AG04450 (cell line): Measurements from ENCODE around the gene TUT1. TPM values are rescaled to one million over a fixed set of nuclear protein-coding genes. Genes with fewer than 3 reads are reported as not detected.
A peak's percentile ranks its signal among the peaks of the same experiment; 100 is the strongest.

Experiments
- CTCF ChIA-PET: fragments of 300-600, 350-600 bp; formaldehyde crosslinking; extraction: SDS; loops from one replicate; lab custom pipeline; 2022; ENCODE audit warnings: antibody characterized with exemption, inconsistent platforms; lab: Charles Lee
- POLR2A ChIA-PET: fragments of 350-600 bp; formaldehyde crosslinking; extraction: SDS; loops from one replicate; lab custom pipeline; 2021; ENCODE audit warnings: antibody characterized with exemption, inconsistent platforms; lab: Yijun Ruan, JAX
- DNase-seq: peaks from one replicate; pipeline ENCODE4 v3.0.0-alpha.2; 2011; ENCODE audit warnings: low read depth, low spot score
- H3K27ac ChIP-seq: one replicate; pipeline ENCODE4 v1.5.1; 2012; ENCODE audit warnings: low read depth, low read length, control low read depth
- H3K27me3 ChIP-seq: one replicate; pipeline ENCODE4 v1.6.0; 2012; ENCODE audit warnings: low read length; ENCODE audit not compliant: control insufficient read depth, insufficient read depth
- H3K4me3 ChIP-seq: 2 replicates; pipeline ENCODE4 v1.5.1; 2011; ENCODE audit warnings: mild to moderate bottlenecking, low read depth, low read length, control low read depth
- H3K9me3 ChIP-seq: 2 replicates; pipeline ENCODE4 v1.5.1; 2012; ENCODE audit warnings: low read length; ENCODE audit not compliant: control insufficient read depth, insufficient read depth
- CTCF ChIP-seq: IDR thresholded peaks from 2 replicates; pipeline ENCODE4 v1.5.1; 2011; ENCODE audit warnings: low read depth, low read length, control low read depth, inconsistent platforms
- polyA plus RNA-seq: library from polyadenylated mRNA; depleted of rRNA; stranded (reverse); fragments of >200 nt; gene quantifications from 2 replicates; pipeline ENCODE4 v1.2.3, GENCODE V29; 2011

TUT1 gene
- polyA plus RNA-seq, 1 experiment, result 7.8 TPM

GRCh38 chr11:62601372-62602140, 10.2 kb upstream of the TUT1 start, which contains the start of gene MTA2:
MTA2 (minus strand) TSS chr11:62601865; CDS start chr11:62601450, 415 bp downstream.
- Histone ChIP-seq H3K27me3 (no peaks in the 10 kb centered on the region), H3K27ac (peak within 1 kb of the TSS; percentile 78), H3K4me3 (peak within 1 kb of the TSS; percentile 80), H3K9me3 (peaks cover 2% of the 10 kb centered on the region; the same call in 1 of the 2 replicates)
- TF ChIP-seq CTCF, result no peak
- CTCF ChIA-PET, result interaction anchor here (0.7 to 2.1 kb wide), 6 partner anchors 10 to 478 kb away, joined by 3 to 10 read pairs (median 3); partner anchors contain the start of gene EEF1G
- POLR2A ChIA-PET, result interaction anchor here (0.5 to 1.9 kb wide), 16 partner anchors 9 to 280 kb away, joined by 3 to 38 read pairs (median 5); partner anchors contain the start of genes B3GAT3, C11orf98, CSKMT and EEF1G
- peak; percentile 96 for DNase-seq

- ChIA-PET CTCF (interaction anchor here (0.6 to 2.1 kb wide), 7 partner anchors 9 to 478 kb away, joined by 3 to 10 read pairs (median 3); partner anchors contain the start of genes EEF1G and TUT1), POLR2A (interaction anchor here (0.6 to 1.9 kb wide), 12 partner anchors 9 to 255 kb away, joined by 3 to 38 read pairs (median 6); partner anchors contain the start of genes B3GAT3, C11orf98, CSKMT and EEF1G)
- H3K27ac ChIP-seq, result peak overlapping the region; percentile 78
- no peak for DNase-seq
- H3K4me3 ChIP-seq, result peak overlapping the region; percentile 80
- H3K9me3 ChIP-seq, result peaks cover 2% of the 10 kb centered on the region; the same call in 1 of the 2 replicates
- no peaks in the 10 kb centered on the region for H3K27me3 ChIP-seq
- no peak for TF ChIP-seq CTCF
Observed at GRCh38 chr11:62601122-62601371, 9.7 kb upstream of the TUT1 start.

GRCh38 chr11:62600367-62601121, 9.2 kb upstream of the TUT1 start:
- DNase-seq, result no peak
- TF ChIP-seq CTCF, result no peak
- ChIA-PET POLR2A (interaction anchor here (0.6 to 1.9 kb wide), 7 partner anchors 8 to 74 kb away, joined by 3 to 38 read pairs (median 13); partner anchors contain the start of genes B3GAT3, C11orf98, CSKMT and EEF1G), CTCF (interaction anchor here (0.6 to 2.1 kb wide), 7 partner anchors 9 to 477 kb away, joined by 3 to 10 read pairs (median 3); partner anchors contain the start of genes EEF1G and TUT1)
- H3K27ac ChIP-seq, result peak overlapping the region; percentile 78
- H3K4me3 ChIP-seq, result peak overlapping the region; percentile 80
- no peaks in the 10 kb centered on the region for H3K27me3 ChIP-seq
- H3K9me3 ChIP-seq, result peaks cover 2% of the 10 kb centered on the region; the same call in 1 of the 2 replicates

GRCh38 chr11:62599901-62600300, 8.6 kb upstream of the TUT1 start:
- Histone ChIP-seq H3K27ac (no peak overlapping the region), H3K9me3 (peaks cover 2% of the 10 kb centered on the region; the same call in 1 of the 2 replicates), H3K27me3 (no peaks in the 10 kb centered on the region), H3K4me3 (peak overlapping the region; percentile 80)
- CTCF ChIA-PET, result interaction anchor here (1.2 to 2.1 kb wide), 4 partner anchors 8 to 205 kb away, joined by 4 to 10 read pairs (median 4); partner anchors contain the start of gene TUT1
- DNase-seq, result no peak
- POLR2A ChIA-PET, result interaction anchor here (1.0 to 1.8 kb wide), 2 partner anchors 26 to 65 kb away, joined by 5 to 10 read pairs; partner anchors contain the start of genes C11orf98, CSKMT and EEF1G
- TF ChIP-seq CTCF, result no peak
